Fibroblast of the conjunctiva (primary cell): ENCODE measurements around the gene TIAM2.

ENCODE experiments used
- DNase-seq: peaks from one replicate; pipeline ENCODE4 v3.0.0-alpha.2; 2010; ENCODE audit warnings: low read depth

Gene TIAM2

GRCh38 chr6:155062866-155063341 is 67.8 kb downstream of the TIAM2 start:
- peak; percentile 78 for DNase-seq

GRCh38 chr6:155064303-155064702 is 69.2 kb downstream of the TIAM2 start:
- no peak for DNase-seq

GRCh38 chr6:155066361-155066760 is 71.2 kb downstream of the TIAM2 start:
- DNase-seq, result no peak

GRCh38 chr6:155066921-155067680 is 72.0 kb downstream of the TIAM2 start:
- DNase-seq, result no peak

- DNase-seq, result no peak
These were observed 73.0 kb downstream of the TIAM2 start for GRCh38 chr6:155067956-155068615.

- no peak for DNase-seq
These were observed 74.4 kb downstream of the TIAM2 start for GRCh38 chr6:155069543-155069942.

- no peak for DNase-seq
These were observed 81.0 kb downstream of the TIAM2 start for GRCh38 chr6:155075930-155076695.

- DNase-seq, result no peak
These were observed 82.2 kb downstream of the TIAM2 start for GRCh38 chr6:155077331-155077730.

- DNase-seq, result no peak
These were observed 82.7 kb downstream of the TIAM2 start for GRCh38 chr6:155077784-155078183.

GRCh38 chr6:155078331-155078745 is 83.2 kb downstream of the TIAM2 start:
- no peak for DNase-seq

- DNase-seq, result no peak
These were observed 84.9 kb downstream of the TIAM2 start for GRCh38 chr6:155079985-155080452.

- no peak for DNase-seq
These were observed 86.0 kb downstream of the TIAM2 start for GRCh38 chr6:155080881-155081845.

- DNase-seq, result no peak
These were observed 89.5 kb downstream of the TIAM2 start for GRCh38 chr6:155084431-155085123.

GRCh38 chr6:155085582-155086257 is 90.6 kb downstream of the TIAM2 start:
- DNase-seq, result no peak

- no peak for DNase-seq
These were observed 93.7 kb downstream of the TIAM2 start for GRCh38 chr6:155088856-155089255.

GRCh38 chr6:155089746-155090145 is 94.6 kb downstream of the TIAM2 start:
- DNase-seq, result no peak

- no peak for DNase-seq
These were observed 95.1 kb downstream of the TIAM2 start for GRCh38 chr6:155090166-155090565.

GRCh38 chr6:155091756-155092155 is 96.6 kb downstream of the TIAM2 start:
- no peak for DNase-seq

- DNase-seq, result no peak
These were observed 98.3 kb downstream of the TIAM2 start for GRCh38 chr6:155093430-155093829.

- DNase-seq, result no peak
These were observed 105.0 kb downstream of the TIAM2 start for GRCh38 chr6:155100087-155100486.
